Naive thymus-derived CD8-positive, alpha-beta T cell (primary cell): ENCODE results near the gene WDR87. TPM values are rescaled to one million over a fixed set of nuclear protein-coding genes. Genes with fewer than 3 reads are reported as not detected.
"Not testable (repeated sequence)": the region's sequence is repeated elsewhere in the genome, so short reads cannot be mapped to it uniquely, and the experiment has no call there.

Experiments used
- ATAC-seq, 2 donors: fragments of 150-1000 bp; cut with Tn5 transposase in 1 of 2; sonication (Bioruptor Pico), chemical (Tn5 transposase) in 1 of 2; 1 replicate in 1 of 2; 2 replicates in 1 of 2; pipeline ENCODE4 v1.10.0; 2021; ENCODE audit warnings: mild to moderate bottlenecking in 2 of 2, moderate library complexity in 2 of 2
- POLR2A ChIA-PET: fragments of 350-600 bp; sonication (Branson Sonifier 250); formaldehyde crosslinking; loops from one replicate; lab custom pipeline; 2021; ENCODE audit warnings: antibody characterized with exemption; lab: Charles Lee
- DNase-seq, 10 donors: peaks; one replicate each; pipeline versions ENCODE4 v3.0.0 to v3.0.0-alpha.2; 2020 to 2022
- H3K27ac Mint-ChIP-seq, 10 donors: one replicate each; pipeline ENCODE4 v1.8.0; 2020 to 2022; ENCODE audit warnings: mild to moderate bottlenecking in 10 of 10, mixed read lengths in 10 of 10, moderate library complexity in 4 of 10, inconsistent platforms in 1 of 10
- H3K27me3 Mint-ChIP-seq, 5 donors: one replicate each; pipeline ENCODE4 v1.8.0; 2021 to 2022; ENCODE audit warnings: mixed read lengths in 5 of 5
- H3K36me3 Mint-ChIP-seq, 3 donors: one replicate each; pipeline ENCODE4 v1.8.0; 2020 to 2022; ENCODE audit warnings: mixed read lengths in 3 of 3, mild to moderate bottlenecking in 2 of 3, inconsistent platforms in 1 of 3
- H3K4me1 Mint-ChIP-seq, 4 donors: one replicate each; pipeline ENCODE4 v1.8.0; 2021 to 2022; ENCODE audit warnings: mixed read lengths in 4 of 4
- H3K4me3 Mint-ChIP-seq, 10 donors: one replicate each; pipeline ENCODE4 v1.8.0; 2020 to 2022; ENCODE audit warnings: mild to moderate bottlenecking in 10 of 10, mixed read lengths in 10 of 10, moderate library complexity in 6 of 10, inconsistent platforms in 1 of 10
- H3K9me3 Mint-ChIP-seq, 9 donors: one replicate each; pipeline ENCODE4 v1.8.0; 2020 to 2022; ENCODE audit warnings: mixed read lengths in 9 of 9, mild to moderate bottlenecking in 3 of 9, inconsistent platforms in 1 of 9, moderate library complexity in 1 of 9
- polyA plus RNA-seq, 3 donors: library from polyadenylated mRNA; unstranded; fragments of 300-500 nt; fragmentation: Illumina TruSeq; gene quantifications; one replicate each; pipeline ENCODE4 v1.2.3, GENCODE V29; 2021
- total RNA-seq, 8 experiments: library from RNA in 2 of 8; stranded (reverse) in 2 of 8; gene quantifications; one replicate each; pipeline ENCODE4 v1.2.3 and lab custom pipeline; 2021 to 2026

The WDR87 gene
- total and polyA plus RNA-seq, 5 experiments from 2014 or later: not detected

DNA sequence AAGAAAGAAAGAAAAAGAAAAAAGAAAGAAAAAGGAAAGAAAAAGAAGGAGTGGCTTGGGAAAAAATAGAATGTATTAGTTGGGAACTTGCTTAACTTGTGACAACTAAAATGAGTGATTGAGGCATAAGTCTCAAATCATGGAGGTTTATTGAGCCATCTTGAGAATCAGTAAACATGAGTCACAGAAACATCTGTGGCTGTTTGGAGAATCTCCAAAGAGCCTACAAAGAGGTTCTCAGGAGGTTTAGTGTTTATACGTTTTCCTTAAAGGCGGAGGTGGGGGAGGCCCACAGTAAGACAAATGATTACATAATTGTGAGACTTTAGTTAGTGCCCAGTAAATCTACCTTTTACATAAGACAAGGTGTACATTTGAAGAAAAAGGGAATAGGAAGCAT lies 38.6 kb downstream of the WDR87 start:
- H3K9me3 Mint-ChIP-seq: peaks cover 0 to 12% (median 6%) of the 10 kb centered on the region in 9 donors
- H3K4me3 Mint-ChIP-seq: no peak overlapping the region
- peaks cover 0 to 17% (median 0%) of the 10 kb centered on the region in 3 donors for H3K36me3 Mint-ChIP-seq
- no peak overlapping the region for H3K27ac Mint-ChIP-seq
- POLR2A ChIA-PET: no interaction called here
- no peak for ATAC-seq
- H3K4me1 Mint-ChIP-seq: no peaks in the 10 kb centered on the region
- peaks cover 9 to 28% (median 13%) of the 10 kb centered on the region in 5 donors for H3K27me3 Mint-ChIP-seq
- DNase-seq: no peak

DNA sequence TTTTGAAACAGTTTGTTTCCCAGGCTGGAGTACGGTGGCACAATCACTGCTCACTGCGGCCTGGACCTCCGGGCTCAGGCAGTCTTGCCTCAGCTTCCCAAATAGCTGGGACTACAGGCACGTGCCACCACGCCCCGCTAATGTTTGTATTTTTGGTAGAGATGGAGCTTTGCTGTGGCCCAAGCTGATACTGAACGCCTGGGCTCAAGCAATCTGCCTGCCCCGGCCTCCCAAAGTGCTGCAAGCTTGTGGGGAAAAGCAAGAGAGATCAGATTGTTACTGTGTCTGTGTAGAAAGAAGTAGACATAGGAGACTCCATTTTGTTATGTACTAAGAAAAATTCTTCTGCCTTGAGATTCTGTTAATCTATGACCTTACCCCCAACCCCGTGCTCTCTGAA lies 40.5 kb downstream of the WDR87 start:
- not testable (repeated sequence) for ATAC-seq, H3K27ac Mint-ChIP-seq, H3K9me3 Mint-ChIP-seq, H3K4me1 Mint-ChIP-seq, H3K4me3 Mint-ChIP-seq, DNase-seq
- POLR2A ChIA-PET: interaction anchor here (0.5 kb wide), 1 partner anchor 553 kb away, joined by 4 read pairs; no protein-coding TSS in a partner anchor
- Mint-ChIP-seq H3K27me3 (peaks cover 8 to 19% (median 10%) of the 10 kb centered on the region in 5 donors), H3K36me3 (peaks cover 0 to 14% (median 0%) of the 10 kb centered on the region in 3 donors)

DNA sequence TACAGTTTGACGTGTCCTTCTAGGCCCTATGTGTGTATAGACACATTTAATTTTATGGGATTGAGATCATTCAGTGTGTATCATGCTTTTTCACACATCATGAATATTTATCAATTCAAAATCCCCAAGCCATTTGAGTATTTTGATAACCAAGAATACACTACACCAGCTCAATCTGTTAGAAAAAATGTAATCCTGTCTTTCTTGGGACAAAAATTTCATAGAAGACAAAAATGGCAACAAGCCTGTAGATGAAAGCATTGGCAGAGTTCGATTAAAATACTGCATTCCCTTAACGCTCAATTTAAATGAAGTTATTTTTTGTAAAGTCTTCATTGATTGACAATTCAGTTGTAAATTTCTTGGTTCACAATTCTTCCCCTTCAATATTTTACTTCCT lies 41.9 kb downstream of the WDR87 start:
- peaks cover 0 to 10% (median 5%) of the 10 kb centered on the region in 5 donors for H3K27me3 Mint-ChIP-seq
- H3K36me3 Mint-ChIP-seq: peaks cover 0 to 4% (median 0%) of the 10 kb centered on the region in 3 donors
- POLR2A ChIA-PET: no interaction called here
- H3K4me1 Mint-ChIP-seq: no peaks in the 10 kb centered on the region
- peaks cover 0 to 6% (median 2%) of the 10 kb centered on the region in 9 donors for H3K9me3 Mint-ChIP-seq
- DNase-seq: no peak
- no peak overlapping the region for H3K4me3 Mint-ChIP-seq
- ATAC-seq: no peak
- no peak overlapping the region for H3K27ac Mint-ChIP-seq

DNA sequence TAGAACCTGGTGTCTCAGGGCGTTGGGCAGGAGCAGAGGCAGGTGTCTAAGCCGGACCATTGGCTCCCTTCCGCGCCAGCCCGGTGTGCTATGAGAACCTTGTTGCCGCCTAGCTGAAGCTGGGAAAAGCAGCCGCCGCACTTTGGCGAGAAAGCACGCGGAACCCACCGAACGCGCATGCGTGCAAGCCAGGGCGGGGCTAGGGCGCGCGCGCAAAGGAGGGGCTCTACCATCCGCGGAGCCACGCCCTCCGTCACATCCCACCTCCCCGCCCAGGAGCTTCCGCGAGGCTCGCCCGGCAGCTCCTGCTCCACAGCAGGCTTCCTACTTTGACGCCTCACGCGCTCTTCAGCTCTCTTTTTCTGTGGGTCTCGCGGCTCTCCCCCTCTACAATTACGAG lies 51.3 kb downstream of the WDR87 start:
- Mint-ChIP-seq H3K4me3 (peak overlapping the region in 2 of 10 donors; percentile 14 to 37), H3K9me3 (peaks cover 0 to 18% (median 6%) of the 10 kb centered on the region in 9 donors), H3K27me3 (peaks cover 5 to 17% (median 8%) of the 10 kb centered on the region in 5 donors), H3K27ac (no peak overlapping the region), H3K36me3 (peaks cover 4 to 8% (median 7%) of the 10 kb centered on the region in 3 donors), H3K4me1 (no peaks in the 10 kb centered on the region)
- POLR2A ChIA-PET: no interaction called here
- ATAC-seq (peak in 1 of 2 donors; percentile 23), DNase-seq (peak in 1 of 10 donors; percentile 19)

DNA sequence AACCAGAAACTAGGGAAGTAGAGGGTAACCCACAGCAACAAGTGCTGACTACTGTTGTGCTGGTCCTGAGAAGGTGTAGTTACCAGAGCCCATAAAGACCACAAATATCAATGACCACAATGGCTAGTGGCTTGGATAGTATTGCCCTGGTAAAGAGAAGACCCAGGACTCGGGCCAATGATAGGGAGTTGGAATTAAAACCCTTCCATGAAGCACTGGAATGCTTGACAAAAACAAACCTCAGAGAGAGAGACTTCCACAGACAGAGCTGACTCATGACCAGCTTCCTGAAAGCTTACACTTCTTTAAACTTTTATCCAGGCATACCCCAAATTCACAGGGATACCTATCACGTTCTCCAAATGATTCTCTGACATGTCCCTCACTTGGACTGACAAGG lies 60.5 kb downstream of the WDR87 start:
- peaks cover 0 to 4% (median 2%) of the 10 kb centered on the region in 3 donors for H3K36me3 Mint-ChIP-seq
- H3K27me3 Mint-ChIP-seq: peaks cover 0 to 12% (median 2%) of the 10 kb centered on the region in 5 donors
- no peaks in the 10 kb centered on the region for H3K4me1 Mint-ChIP-seq
- H3K9me3 Mint-ChIP-seq: peaks cover 0 to 46% (median 7%) of the 10 kb centered on the region in 9 donors
- no peak overlapping the region for H3K27ac Mint-ChIP-seq
- DNase-seq (no peak), ATAC-seq (no peak)
- H3K4me3 Mint-ChIP-seq: no peak overlapping the region
- POLR2A ChIA-PET: no interaction called here

Other genes starting within 250 kb of the WDR87 start
- gene ZNF607, start 186.8 kb downstream of the WDR87 start, total RNA-seq: 10 to 100 TPM; 12.2 TPM
- gene ZNF607, start 186.8 kb downstream of the WDR87 start, polyA plus RNA-seq: 1 to 10 TPM; 1.9 to 7.9 (median 3.7) TPM
- gene ZNF573, start 127.0 kb downstream of the WDR87 start, total RNA-seq: 10 to 100 TPM; 31.1 to 37.8 TPM
- 10 to 100 TPM in 2 of 3 donors, 1 to 10 TPM in 1; 6.7 to 14.0 (median 13.6) TPM for gene ZNF573, start 127.0 kb downstream of the WDR87 start, polyA plus RNA-seq
- 10 to 100 TPM; 32.6 to 34.5 TPM for gene SIPA1L3, start 614 bp upstream of the WDR87 start, total RNA-seq
- gene SIPA1L3, start 614 bp upstream of the WDR87 start, polyA plus RNA-seq: 1 to 10 TPM in 2 of 3 donors, under 1 TPM in 1; 0.66 to 1.6 (median 1.6) TPM